Stimulated activated CD4-positive, alpha-beta T cell treated with anti-CD3 and anti-CD28 coated beads, TNF-alpha, amount 100 ng/mL, for 48 hours (primary cell): Measurements from ENCODE around the gene CDK12.

Source experiments
- DNase-seq, 3 donors: peaks; one replicate each; pipeline ENCODE4 v3.0.0-alpha.2; 2020; ENCODE audit warnings: low read depth in 3 of 3

Gene CDK12

DNA sequence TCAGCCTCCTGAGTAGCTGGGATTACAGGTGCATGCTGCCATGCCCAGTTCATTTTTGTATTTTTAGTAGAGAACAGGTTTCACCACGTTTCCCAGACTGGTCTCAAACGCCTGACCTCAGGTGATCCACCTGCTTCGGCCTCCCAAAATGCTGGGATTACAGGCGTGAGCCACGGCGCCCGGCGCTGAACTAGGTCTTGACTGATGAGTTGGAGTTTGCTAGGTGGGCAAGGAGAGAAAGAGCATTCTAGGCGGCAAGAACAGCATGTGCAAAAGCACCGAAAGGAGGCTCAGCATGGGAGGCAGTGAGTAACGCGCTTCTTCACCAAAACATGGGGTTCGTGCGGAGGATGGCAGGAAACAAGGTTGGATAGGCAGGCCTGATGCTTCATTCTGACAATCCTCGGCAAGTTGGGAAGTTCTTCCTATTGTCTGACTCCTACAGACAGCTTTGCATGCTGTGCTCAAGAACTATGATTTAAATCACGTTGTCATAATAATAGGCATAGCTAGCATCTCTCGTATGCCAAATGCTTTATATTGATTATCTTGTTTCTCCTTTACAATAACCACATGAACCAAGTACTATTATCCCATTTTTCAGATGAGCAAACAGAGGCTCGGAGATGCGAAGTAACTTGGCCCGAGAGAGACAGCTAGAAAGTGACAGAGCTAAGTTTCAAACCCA lies 119.9 kb downstream of the CDK12 start:
- DNase-seq: no peak

DNA sequence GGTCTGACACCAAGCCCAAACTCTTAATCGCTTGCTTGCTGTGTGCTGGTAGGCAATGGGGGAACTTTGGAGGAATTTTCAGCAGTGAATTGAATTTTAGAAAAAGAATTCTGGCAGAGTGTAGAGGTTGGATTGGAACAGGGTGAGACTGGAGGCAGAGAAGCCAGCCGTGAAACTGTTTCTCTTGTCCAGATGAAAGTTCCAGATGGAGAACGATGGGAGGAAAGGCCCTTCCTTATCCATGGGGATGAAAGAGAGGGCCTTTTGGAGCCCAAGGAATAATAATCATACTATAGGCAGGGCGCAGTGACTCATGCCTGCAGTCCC lies 120.4 kb downstream of the CDK12 start:
- DNase-seq: no peak

DNA sequence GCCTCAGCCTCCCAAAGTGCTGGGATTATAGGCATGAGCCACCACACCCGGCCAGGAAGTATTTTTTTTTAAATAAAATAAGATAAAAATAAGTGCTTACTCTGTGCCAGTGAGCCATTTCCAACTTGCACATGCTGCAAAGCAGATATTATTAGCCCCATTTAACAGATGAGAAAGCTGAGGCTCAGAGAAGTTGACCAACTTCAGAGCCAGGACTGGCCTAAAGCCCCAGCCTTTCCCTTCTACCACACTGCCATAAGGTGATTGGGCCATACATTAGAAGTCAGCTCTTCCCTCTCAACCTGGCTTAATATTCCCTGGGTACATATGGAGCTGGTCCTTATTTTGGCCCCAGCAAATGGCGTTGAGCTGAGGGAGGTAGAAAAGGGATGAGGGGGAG lies 121.4 kb downstream of the CDK12 start:
- DNase-seq: no peak
